Astrocyte (in vitro differentiated cells and primary cell): Measurements from ENCODE around the gene SPATA24.

Experiments
- CTCF ChIP-seq: IDR thresholded peaks from 2 replicates; pipeline ENCODE4 v1.5.1; 2011; ENCODE audit warnings: low read depth, mild to moderate bottlenecking, inconsistent platforms, low read length, moderate library complexity; ENCODE audit not compliant: insufficient read depth
- EZH2 ChIP-seq: IDR thresholded peaks from 2 replicates; pipeline ENCODE4 v1.6.1; 2012; ENCODE audit warnings: mild to moderate bottlenecking, low read length, inconsistent platforms; ENCODE audit not compliant: insufficient read depth

- TF ChIP-seq CTCF = no peak
- TF ChIP-seq EZH2 = no peak
These were observed 49.7 kb downstream of the SPATA24 start for GRCh38 chr5:139354186-139354585.
